Activated T-helper 2 cell treated with anti-CD3 and anti-CD28 coated beads, Interferon-gamma antibody, Interleukin-2, Interleukin-4, amounts not matched to agents 10 μg/mL and 5 μg/mL and 100 μg/mL, durations not matched to agents 14 hours and 24 hours and 36 hours (primary cell): ENCODE measurements around the gene STARD10. TPM values are rescaled to one million over a fixed set of nuclear protein-coding genes. Genes with fewer than 3 reads are reported as not detected.

ENCODE experiments used
- DNase-seq: peaks from one replicate; pipeline ENCODE4 v3.0.0; 2021; ENCODE audit warnings: low spot score
- H3K27ac Mint-ChIP-seq: one replicate; pipeline ENCODE4 v1.8.0; 2021; ENCODE audit warnings: mixed read lengths
- H3K27me3 Mint-ChIP-seq: one replicate; pipeline ENCODE4 v1.8.0; 2021; ENCODE audit warnings: low read depth, mixed read lengths
- H3K36me3 Mint-ChIP-seq: one replicate; pipeline ENCODE4 v1.8.0; 2021; ENCODE audit warnings: low read depth, mixed read lengths
- H3K4me1 Mint-ChIP-seq: one replicate; pipeline ENCODE4 v1.8.0; 2021; ENCODE audit warnings: low read depth, mixed read lengths
- H3K4me3 Mint-ChIP-seq: one replicate; pipeline ENCODE4 v1.8.0; 2021; ENCODE audit warnings: low read depth, mild to moderate bottlenecking, moderate library complexity, mixed read lengths
- H3K9me3 Mint-ChIP-seq: one replicate; pipeline ENCODE4 v1.8.0; 2021; ENCODE audit warnings: mixed read lengths
- intact Hi-C: fragments of 100-400 bp; cut with micrococcal nuclease; formaldehyde crosslinking; loops from one replicate; pipeline ENCODE4 v1.15.1; 2023
- total RNA-seq: library from RNA; stranded (reverse); gene quantifications from 2 replicates; pipeline ENCODE4 v1.2.3, GENCODE V29; 2022

STARD10 gene
- total RNA-seq, 1 donor from 2014 or later = 10.7 TPM

GRCh38 chr11:72754544-72755155 lies 39.2 kb downstream of the STARD10 start:
- intact Hi-C loops = no loop called here
- peaks cover 22% of the 10 kb centered on the region for H3K4me1 Mint-ChIP-seq

GRCh38 chr11:72754149-72754543 lies 39.7 kb downstream of the STARD10 start:
- Mint-ChIP-seq H3K27ac (no peak overlapping the region), H3K27me3 (no peaks in the 10 kb centered on the region), H3K4me3 (no peak overlapping the region), H3K4me1 (peaks cover 20% of the 10 kb centered on the region), H3K36me3 (no peaks in the 10 kb centered on the region), H3K9me3 (no peaks in the 10 kb centered on the region)
- no peak for DNase-seq
- intact Hi-C loops = no loop called here

More at GRCh38 chr11:72754544-72755155, 39.2 kb downstream of the STARD10 start:
- no peak for DNase-seq
- H3K27me3 Mint-ChIP-seq = no peaks in the 10 kb centered on the region
- no peaks in the 10 kb centered on the region for H3K9me3 Mint-ChIP-seq
- no peak overlapping the region for H3K27ac Mint-ChIP-seq
- H3K4me3 Mint-ChIP-seq = no peak overlapping the region
- no peaks in the 10 kb centered on the region for H3K36me3 Mint-ChIP-seq

- Mint-ChIP-seq H3K27ac (no peak overlapping the region), H3K36me3 (no peaks in the 10 kb centered on the region), H3K27me3 (no peaks in the 10 kb centered on the region), H3K9me3 (no peaks in the 10 kb centered on the region), H3K4me3 (peak overlapping the region; percentile 96), H3K4me1 (peaks cover 20% of the 10 kb centered on the region)
- intact Hi-C loops = loop anchor here (2.0 kb wide), 1 partner anchor 61 kb away; the partner anchor contains the start of gene ATG16L2
- DNase-seq = no peak
Observed at GRCh38 chr11:72753341-72754148, 40.3 kb downstream of the STARD10 start.

- peaks cover 20% of the 10 kb centered on the region for H3K4me1 Mint-ChIP-seq
- H3K36me3 Mint-ChIP-seq = no peaks in the 10 kb centered on the region
- no peaks in the 10 kb centered on the region for H3K27me3 Mint-ChIP-seq
- H3K4me3 Mint-ChIP-seq = peak within 1 kb of the TSS; percentile 96
- H3K9me3 Mint-ChIP-seq = no peaks in the 10 kb centered on the region
- peak; percentile 62 for DNase-seq
- intact Hi-C loops = loop anchor here (1.0 to 2.0 kb wide), 2 partner anchors 16 to 62 kb away; partner anchors contain the start of gene ATG16L2
- H3K27ac Mint-ChIP-seq = peak within 1 kb of the TSS; percentile 97
Observed at GRCh38 chr11:72752088-72752914, 41.5 kb downstream of the STARD10 start, which contains the start of gene ARAP1. Gene ARAP1, minus strand, starts transcription at chr11:72752408. Its CDS starts 25,280 bp downstream, at chr11:72727128.

- Mint-ChIP-seq H3K27ac (peak overlapping the region; percentile 63), H3K9me3 (no peaks in the 10 kb centered on the region)
- intact Hi-C loops = loop anchor here (1.0 to 2.0 kb wide), 2 partner anchors 15 to 63 kb away; partner anchors contain the start of gene ATG16L2
Observed at GRCh38 chr11:72751116-72752087, 42.4 kb downstream of the STARD10 start.

GRCh38 chr11:72750556-72751115 lies 43.2 kb downstream of the STARD10 start:
- intact Hi-C loops = no loop called here
- H3K4me1 Mint-ChIP-seq = peaks cover 20% of the 10 kb centered on the region
- DNase-seq = no peak
- H3K36me3 Mint-ChIP-seq = no peaks in the 10 kb centered on the region
- peak overlapping the region; percentile 42 for H3K27ac Mint-ChIP-seq
- peak overlapping the region; percentile 96 for H3K4me3 Mint-ChIP-seq
- no peaks in the 10 kb centered on the region for H3K9me3 Mint-ChIP-seq
- no peaks in the 10 kb centered on the region for H3K27me3 Mint-ChIP-seq

More at GRCh38 chr11:72751116-72752087, 42.4 kb downstream of the STARD10 start:
- H3K36me3 Mint-ChIP-seq = no peaks in the 10 kb centered on the region
- DNase-seq = no peak
- peak overlapping the region; percentile 96 for H3K4me3 Mint-ChIP-seq
- peaks cover 20% of the 10 kb centered on the region for H3K4me1 Mint-ChIP-seq
- no peaks in the 10 kb centered on the region for H3K27me3 Mint-ChIP-seq

- DNase-seq = no peak
- intact Hi-C loops = no loop called here
- Mint-ChIP-seq H3K36me3 (no peaks in the 10 kb centered on the region), H3K27me3 (no peaks in the 10 kb centered on the region), H3K9me3 (no peaks in the 10 kb centered on the region), H3K4me1 (peaks cover 20% of the 10 kb centered on the region), H3K27ac (no peak overlapping the region), H3K4me3 (no peak overlapping the region)
Observed at GRCh38 chr11:72750086-72750485, 43.8 kb downstream of the STARD10 start.

GRCh38 chr11:72747289-72747855 lies 46.5 kb downstream of the STARD10 start:
- Mint-ChIP-seq H3K27ac (no peak overlapping the region), H3K9me3 (no peaks in the 10 kb centered on the region), H3K36me3 (no peaks in the 10 kb centered on the region), H3K4me1 (peaks cover 17% of the 10 kb centered on the region), H3K27me3 (no peaks in the 10 kb centered on the region), H3K4me3 (no peak overlapping the region)
- DNase-seq = no peak
- intact Hi-C loops = no loop called here

GRCh38 chr11:72746821-72747220 lies 47.0 kb downstream of the STARD10 start:
- no peaks in the 10 kb centered on the region for H3K36me3 Mint-ChIP-seq
- peaks cover 18% of the 10 kb centered on the region for H3K4me1 Mint-ChIP-seq
- no peak overlapping the region for H3K27ac Mint-ChIP-seq
- DNase-seq = no peak
- H3K27me3 Mint-ChIP-seq = no peaks in the 10 kb centered on the region
- no peak overlapping the region for H3K4me3 Mint-ChIP-seq
- intact Hi-C loops = no loop called here
- no peaks in the 10 kb centered on the region for H3K9me3 Mint-ChIP-seq

GRCh38 chr11:72745925-72746550 lies 47.8 kb downstream of the STARD10 start:
- no peak for DNase-seq
- Mint-ChIP-seq H3K9me3 (no peaks in the 10 kb centered on the region), H3K36me3 (no peaks in the 10 kb centered on the region), H3K4me1 (peaks cover 21% of the 10 kb centered on the region), H3K27me3 (no peaks in the 10 kb centered on the region), H3K4me3 (no peak overlapping the region), H3K27ac (no peak overlapping the region)
- intact Hi-C loops = no loop called here

GRCh38 chr11:72745511-72745910 lies 48.3 kb downstream of the STARD10 start:
- Mint-ChIP-seq H3K36me3 (no peaks in the 10 kb centered on the region), H3K27me3 (no peaks in the 10 kb centered on the region), H3K9me3 (no peaks in the 10 kb centered on the region), H3K4me1 (peaks cover 22% of the 10 kb centered on the region), H3K4me3 (no peak overlapping the region), H3K27ac (no peak overlapping the region)
- intact Hi-C loops = no loop called here
- DNase-seq = no peak
